ENCODE results near the gene L3MBTL3. TPM values are rescaled to one million over a fixed set of nuclear protein-coding genes. Genes with fewer than 3 reads are reported as not detected.
"Not testable (repeated sequence)": the region's sequence is repeated elsewhere in the genome, so short reads cannot be mapped to it uniquely, and the experiment has no call there.

Gene L3MBTL3
- total RNA-seq, 1 experiment from 2014 or later, result 54.6 TPM

DNA sequence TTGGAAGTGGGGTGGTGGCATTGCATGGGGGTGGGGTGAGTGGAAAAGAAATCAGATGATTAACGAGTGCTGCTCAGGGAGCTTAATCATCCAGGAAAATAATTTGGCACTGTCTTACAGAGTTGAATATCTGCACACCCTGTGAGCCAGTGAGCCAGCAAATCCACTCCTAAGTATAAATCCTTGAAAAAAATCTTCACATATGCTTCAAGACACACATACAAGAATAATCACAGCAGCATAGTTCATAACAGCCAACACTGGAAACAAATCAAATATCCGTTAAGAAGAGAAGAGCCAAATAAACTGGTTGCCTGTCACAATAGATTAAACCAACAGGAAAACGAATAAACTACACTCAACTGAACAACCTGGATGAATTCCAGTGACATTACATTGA, 141.6 kb downstream of the L3MBTL3 start:
- in situ Hi-C loops (cut with HindIII; ENCODE audit: low sequenced_read_pairs), result no loop called here
- DNase-seq (ENCODE audit: low spot score), result peak; percentile 61

DNA sequence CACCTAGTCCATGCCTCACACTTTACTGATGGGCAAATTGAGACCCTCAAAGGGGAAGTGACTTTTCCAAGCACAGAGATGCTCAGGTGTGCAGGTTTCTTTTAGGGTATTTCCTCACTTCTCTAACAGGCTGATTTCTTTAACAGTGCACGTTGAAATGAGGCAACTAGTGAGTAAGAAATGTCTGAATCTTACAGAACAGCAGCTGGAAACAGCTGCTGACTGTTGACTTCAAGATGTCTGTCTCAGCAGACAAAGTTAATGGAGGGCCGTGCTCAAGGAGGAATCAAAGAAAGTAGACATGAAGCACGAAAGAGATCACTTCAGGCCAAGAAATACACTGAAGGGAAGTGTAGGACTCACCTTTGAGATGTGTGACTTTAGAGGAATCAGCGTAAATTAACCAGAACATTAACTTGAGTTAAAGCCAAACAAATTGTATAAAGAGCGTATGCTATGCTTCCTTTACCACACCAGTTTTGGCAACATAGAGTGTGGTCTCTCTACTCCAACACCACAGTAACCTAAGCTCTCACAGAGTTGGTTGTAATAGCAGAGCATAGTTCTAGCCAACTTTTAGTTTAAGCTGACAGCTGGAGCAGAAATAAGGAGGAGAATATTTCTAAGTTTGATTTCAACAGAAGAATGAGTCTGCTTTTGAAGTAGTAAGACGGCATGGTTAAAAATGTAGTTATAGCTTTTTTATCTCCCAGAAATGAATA, 143.5 kb downstream of the L3MBTL3 start:
- no peak for DNase-seq (ENCODE audit: low spot score)
- in situ Hi-C loops (cut with HindIII; ENCODE audit: low sequenced_read_pairs), result no loop called here

DNA sequence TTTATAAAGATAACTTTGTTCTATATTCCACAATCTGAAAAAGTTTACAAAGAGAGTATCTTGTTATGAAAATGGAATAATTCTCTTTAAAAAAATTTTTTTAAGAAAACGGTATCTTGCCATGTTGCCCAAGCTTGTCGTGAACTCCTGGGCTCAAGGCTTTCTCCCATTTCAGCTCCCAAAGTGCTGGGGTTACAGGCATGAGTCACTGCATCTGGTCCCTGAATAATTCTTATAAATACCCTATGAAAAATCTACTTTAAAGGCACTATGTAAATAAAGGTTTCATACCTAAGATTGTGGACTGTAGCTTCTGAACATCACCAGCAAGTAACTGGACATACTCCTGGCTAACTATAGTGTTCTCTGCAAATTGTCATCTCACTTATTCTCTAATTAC, 144.0 kb downstream of the L3MBTL3 start:
- no peak for DNase-seq (ENCODE audit: low spot score)
- in situ Hi-C loops (cut with HindIII; ENCODE audit: low sequenced_read_pairs), result no loop called here

DNA sequence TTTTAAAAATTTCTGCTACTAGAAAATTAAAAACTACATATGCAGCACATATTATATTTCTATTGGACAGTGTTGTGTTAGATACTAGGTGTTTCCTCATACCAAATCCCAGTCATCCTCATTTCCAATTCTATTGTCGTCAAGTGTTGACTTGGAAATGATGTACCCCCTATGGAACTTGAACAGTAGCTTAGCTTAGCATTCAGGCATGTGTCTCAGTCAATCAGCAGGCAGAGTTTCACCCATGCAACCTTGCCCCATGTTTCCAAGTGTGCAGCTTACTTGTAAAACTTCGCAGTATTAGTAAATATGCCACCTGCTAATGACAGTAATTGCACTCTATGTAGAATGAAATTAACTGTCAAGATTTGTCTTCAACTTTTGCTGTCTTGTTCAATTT, 144.9 kb downstream of the L3MBTL3 start:
- in situ Hi-C loops (cut with HindIII; ENCODE audit: low sequenced_read_pairs), result no loop called here

DNA sequence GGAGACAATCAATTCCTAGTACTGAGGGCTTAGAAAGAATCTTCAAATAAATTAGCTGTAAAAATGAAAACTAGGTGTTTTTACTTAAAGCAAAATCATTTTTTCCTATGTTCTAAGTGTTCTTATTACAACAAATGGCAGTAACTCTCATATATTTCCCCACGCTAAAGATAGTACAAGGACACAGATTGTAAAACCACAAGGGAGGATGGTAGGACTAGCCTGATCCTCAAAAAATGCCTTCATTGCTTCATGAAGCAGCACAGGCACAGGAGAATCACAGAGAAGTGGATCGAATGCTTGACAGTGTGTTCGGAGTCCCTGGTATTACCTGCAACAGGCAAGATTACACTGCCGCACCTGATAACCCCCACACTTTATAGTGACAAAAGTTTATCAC, 145.9 kb downstream of the L3MBTL3 start:
- in situ Hi-C loops (cut with HindIII; ENCODE audit: low sequenced_read_pairs), result no loop called here
- no peak for DNase-seq (ENCODE audit: low spot score)

More for the DNA sequence above, 144.9 kb downstream of the L3MBTL3 start:
- DNase-seq (ENCODE audit: low spot score), result no peak

DNA sequence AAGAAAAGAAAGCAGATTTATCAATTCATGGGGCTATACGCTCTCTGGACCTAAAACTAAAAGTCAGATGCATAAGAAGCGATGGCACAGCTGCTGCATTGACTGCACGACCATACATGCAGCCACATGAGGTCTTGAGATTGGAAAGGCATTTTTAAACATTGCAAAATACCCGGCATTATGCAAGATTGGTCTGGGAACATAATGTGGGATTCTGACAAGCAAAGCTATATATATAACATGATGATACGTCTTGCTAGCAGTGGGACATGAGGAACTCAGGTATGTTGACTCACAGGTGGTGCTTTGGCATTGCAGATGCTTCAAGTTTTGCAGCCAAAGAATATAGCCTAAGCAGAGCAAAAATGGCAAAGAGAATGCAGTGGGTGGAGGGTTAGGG, 149.3 kb downstream of the L3MBTL3 start:
- no peak for DNase-seq (ENCODE audit: low spot score)
- in situ Hi-C loops (cut with HindIII; ENCODE audit: low sequenced_read_pairs), result no loop called here

DNA sequence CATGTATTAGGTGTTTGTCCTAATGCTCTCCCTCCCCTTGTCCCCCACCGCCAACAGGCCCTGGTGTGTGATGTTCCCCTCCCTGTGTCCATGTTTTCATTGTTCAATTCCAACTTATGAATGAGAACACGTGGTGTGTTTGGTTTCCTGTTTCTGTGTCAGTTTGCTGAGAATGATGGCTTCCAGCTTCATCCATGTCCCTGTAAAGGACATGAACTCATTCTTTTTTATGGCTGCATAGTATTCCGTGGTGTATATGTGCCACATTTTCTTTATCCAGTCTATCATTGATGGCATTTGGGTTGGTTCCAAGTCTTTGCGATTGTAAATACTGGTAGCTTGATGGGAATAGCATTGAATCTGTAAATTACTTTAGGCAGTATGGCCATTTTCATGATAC, 151.8 kb downstream of the L3MBTL3 start:
- in situ Hi-C loops (cut with HindIII; ENCODE audit: low sequenced_read_pairs); DNase-seq (ENCODE audit: low spot score): not testable (repeated sequence)

DNA sequence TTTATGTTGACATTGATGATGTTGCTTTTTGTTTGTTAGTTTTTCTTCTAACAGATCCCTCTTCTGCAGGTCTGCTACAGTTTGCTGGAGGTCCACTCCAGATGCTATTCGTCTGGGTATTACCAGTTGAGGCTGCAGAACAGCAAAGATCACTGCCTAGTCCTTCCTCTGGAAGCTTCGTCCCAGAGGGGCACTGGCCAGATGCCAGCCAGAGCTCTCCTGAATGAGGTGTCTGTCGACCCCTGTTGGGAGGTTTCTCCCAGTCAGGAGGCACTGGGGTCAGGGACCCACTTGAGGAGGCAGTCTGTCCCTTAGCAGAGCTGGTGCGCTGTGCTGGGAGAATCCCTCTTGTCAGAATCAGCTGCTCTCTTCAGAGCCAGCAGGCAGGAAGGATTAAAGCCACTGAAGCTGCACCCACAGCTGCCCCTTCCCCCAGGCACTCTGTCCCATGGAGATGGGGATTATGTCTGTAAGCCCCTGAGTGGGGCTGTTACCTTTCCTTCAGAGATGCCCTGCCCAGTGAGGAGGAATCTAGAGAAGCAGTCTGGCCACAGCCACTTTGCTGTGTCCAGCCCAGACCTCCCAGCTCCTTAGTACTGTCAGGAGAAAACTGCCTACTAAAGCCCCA, 155.1 kb downstream of the L3MBTL3 start:
- DNase-seq (ENCODE audit: low spot score); in situ Hi-C loops (cut with HindIII; ENCODE audit: low sequenced_read_pairs): not testable (repeated sequence)

DNA sequence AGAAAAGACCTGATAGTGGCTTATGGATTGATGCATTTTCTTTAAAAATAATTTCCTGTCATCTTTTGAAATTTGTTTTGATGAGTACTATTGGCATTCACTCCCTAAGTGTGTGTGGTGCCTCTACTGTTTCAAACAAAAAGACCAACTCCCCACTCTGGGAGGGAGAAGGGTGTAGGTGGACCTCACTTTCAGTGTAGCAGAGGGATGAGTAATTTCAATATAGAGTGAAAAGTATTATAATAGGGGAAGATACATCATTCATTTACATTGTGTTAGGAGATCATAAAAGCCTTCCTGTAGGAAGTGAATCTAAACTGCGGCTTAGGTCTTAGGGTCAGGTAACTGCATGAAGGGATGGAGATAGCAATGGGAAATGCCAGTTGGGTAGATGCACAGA, 158.0 kb downstream of the L3MBTL3 start:
- DNase-seq (ENCODE audit: low spot score), result no peak
- in situ Hi-C loops (cut with HindIII; ENCODE audit: low sequenced_read_pairs), result no loop called here

DNA sequence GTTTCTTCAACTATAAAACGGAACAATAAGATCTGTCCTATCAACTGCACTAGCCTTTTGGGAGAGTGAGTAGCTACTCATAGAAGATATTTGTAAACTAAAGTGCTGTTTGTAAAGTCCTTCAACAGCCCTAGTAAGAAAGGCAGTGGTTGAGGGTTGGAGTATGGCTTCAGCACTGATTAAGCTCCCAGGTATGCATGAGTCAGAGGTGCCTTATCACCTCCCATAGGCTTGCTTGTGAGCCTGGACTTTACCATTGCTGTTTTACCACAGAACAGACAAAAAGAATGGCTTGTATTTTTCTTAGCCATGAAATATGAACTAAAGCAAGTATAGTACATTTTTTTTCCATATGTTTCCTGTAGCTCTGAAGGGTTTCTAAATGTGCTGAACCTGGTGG, 160.3 kb downstream of the L3MBTL3 start:
- in situ Hi-C loops (cut with HindIII; ENCODE audit: low sequenced_read_pairs), result no loop called here
- DNase-seq (ENCODE audit: low spot score), result no peak

DNA sequence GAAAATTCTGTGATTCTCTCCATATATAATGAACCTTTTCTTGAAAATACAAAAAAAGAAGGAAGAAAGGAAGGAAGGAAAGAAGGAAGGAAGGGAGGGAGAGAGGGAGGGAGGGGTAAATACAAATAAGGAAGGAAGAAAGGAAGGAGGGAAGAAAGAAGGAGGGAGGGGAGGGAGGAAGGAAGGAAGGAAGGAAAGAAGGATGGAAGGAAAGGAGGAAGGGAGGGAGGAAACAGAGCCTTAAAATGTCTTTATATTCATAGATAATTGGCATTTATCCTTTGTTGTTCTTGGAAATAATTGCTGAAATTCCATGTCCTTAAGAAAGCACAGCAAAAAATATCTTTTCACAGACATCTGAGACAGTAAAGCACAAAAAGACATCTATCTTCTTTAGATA, 164.1 kb downstream of the L3MBTL3 start:
- in situ Hi-C loops (cut with HindIII; ENCODE audit: low sequenced_read_pairs), result no loop called here
- DNase-seq (ENCODE audit: low spot score), result no peak

DNA sequence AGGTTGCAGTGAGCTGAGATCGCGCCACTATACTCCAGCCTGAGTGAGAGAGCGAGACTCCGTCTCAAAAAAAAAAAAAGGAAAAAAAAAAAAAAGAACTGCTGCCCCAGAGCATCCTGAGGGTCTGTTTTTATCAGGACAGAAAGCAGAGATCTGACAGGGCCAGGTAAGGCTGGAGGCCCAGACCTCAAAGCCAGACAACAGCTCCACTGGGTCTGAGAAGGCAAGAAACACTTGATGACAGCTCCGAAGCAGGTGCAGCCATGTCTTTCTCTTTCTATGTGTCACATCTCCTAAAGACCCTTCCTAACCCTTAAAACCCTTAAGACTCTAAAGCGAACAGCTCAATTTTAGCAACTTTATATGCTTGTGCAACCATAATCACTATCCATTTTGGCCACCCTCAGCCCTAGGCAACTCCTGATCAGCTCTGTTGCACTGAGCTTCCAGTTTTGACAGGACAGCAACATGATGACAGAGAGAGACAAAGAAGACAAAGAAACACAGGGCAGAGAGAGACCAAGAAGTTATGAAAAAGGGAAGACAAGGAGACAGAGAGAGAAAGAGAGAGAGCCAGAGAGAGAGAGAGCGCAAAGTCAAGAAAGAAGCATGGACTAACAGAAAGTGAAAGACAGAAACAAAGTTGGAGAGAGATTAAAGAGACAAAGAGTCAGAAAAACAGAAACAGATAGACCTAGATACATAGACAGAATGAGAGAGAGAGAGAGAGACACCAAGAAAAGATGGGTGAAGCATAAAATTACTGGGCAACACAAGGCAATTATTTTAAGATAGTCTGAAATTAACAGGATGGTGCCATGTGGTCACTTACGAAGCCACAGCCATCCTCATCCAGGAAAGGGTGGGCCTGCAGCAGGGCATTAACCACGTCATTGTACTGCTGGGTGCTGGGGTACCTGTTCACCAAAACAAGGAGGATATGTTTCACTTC, 165.2 kb downstream of the L3MBTL3 start:
- in situ Hi-C loops (cut with HindIII; ENCODE audit: low sequenced_read_pairs), result no loop called here
- no peak for DNase-seq (ENCODE audit: low spot score)

DNA sequence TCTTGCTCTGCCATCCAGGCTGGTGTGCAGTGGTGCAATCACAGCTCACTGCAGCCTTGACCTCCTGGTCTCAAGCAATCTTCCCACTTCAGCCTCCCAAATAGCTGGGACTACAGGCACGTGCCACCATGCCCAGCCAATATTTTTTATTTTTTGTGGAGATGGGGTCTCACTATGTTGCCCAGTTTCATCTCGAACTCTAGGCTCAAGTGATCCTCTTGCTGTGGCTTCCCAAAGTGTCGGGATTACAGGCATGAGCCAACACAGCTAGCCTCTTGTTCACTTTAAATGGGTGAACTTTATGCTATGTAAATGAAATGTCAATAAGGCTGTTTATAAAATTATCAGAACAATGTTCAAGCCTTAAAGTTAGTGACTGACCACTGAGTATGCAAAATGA, 167.3 kb downstream of the L3MBTL3 start:
- no peak for DNase-seq (ENCODE audit: low spot score)
- in situ Hi-C loops (cut with HindIII; ENCODE audit: low sequenced_read_pairs), result no loop called here

DNA sequence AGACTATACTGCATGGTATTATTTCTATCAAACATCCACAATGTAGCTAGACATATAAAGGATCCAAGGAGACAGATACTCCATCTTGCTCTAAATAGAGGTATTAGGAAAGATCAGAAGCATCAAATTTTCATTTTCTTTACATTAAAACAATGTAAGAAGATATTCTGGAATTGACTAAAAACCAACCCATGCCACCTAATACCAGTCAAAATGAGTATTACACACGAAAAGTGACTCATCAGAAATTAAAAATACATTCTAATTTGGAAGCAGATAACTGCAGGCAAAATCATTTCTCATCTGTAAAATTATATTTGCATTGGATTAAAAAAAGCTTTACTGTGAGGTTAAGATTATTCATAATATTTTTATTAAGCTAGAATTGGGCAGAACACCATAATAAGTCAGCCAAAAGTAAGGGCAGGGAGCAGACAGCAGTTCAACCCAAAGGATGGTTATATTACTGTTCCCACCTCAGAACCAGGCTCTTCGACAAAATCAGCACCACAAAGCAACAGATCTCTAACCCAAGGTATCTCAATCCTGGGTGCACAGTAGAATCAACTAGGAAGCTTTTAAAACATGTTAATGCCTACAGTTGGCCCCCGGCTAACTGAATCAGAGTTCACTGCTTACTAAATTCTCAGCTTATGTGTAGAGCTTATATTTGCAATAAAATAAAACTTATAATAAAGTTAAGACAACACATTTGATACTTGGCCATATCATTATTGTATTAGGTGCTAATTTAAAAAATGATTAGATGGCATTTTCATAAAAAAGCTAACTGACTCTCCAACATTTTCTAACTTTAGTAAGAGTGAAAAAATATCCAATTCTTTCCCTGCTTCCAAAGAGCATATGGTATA, 169.2 kb downstream of the L3MBTL3 start:
- in situ Hi-C loops (cut with HindIII; ENCODE audit: low sequenced_read_pairs), result no loop called here
- no peak for DNase-seq (ENCODE audit: low spot score)

DNA sequence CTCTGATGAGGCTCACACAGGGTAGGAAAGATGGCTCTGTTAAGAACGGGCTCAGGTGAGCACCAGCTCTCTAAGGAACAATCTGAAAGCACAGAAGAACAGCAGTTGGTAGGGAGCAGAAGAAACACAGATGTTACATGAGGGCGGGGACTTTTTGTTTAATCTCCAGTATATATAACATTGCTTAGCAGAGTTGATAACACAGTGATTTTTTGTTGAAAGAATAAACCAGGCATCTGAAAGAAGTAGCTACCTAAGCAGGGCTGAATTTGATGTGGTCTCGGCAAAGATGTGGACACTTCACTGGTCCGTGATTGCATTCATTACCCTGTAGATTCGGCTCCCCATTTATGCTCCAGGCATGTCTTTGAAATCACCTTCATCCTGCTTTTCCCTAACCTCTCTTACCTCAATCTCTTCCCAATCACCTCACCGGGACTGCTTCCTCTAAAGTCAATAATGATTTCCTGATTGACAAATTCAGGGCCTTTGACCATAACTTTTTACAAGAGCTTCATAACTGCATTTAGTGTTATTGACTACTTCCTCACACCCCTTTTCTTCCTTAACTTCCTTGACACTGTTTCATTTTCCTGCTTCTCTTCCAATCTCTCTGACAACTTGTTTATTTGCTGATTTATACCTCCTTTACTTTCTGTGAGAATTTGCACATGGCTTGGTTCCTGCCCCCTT, 170.0 kb downstream of the L3MBTL3 start:
- in situ Hi-C loops (cut with HindIII; ENCODE audit: low sequenced_read_pairs), result no loop called here
- DNase-seq (ENCODE audit: low spot score), result no peak

DNA sequence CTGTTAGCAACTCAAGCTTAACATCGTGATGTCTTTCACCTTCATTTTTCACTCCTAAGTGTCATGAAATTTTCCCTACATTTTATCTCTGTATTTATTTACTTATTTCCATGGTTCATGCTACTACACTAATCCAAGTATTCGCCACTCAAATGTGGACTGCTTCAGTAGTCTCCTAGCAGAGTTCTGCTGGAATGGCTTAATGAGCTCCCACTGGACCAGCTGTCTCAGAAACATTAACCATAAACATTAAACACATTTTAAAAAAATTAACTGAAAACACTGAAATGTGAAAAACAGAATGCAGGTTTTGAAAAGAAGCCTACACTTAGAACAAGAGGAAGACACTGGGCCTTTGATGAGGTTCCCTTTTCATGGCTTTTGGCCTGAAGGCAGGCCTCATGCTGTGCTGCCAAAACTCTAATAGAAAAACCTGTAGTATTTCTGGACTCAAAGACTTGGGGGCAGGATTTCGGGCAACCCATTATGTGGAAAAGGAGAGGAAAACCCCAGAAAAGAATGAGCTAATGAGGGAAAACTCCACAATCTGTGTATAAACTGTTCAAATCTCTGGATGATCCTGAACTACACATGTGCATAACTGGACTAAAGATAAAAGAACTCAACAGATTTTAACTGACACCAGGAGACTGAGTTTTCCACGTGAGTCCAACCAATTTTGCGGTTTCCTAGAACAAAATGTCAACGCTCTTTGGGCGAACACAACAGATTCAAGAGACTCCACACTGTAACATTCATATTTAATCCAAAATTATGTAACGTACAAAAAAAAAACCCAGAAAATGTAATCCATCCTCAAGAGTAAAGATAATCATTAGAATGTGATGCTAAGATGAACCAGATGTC, 171.4 kb downstream of the L3MBTL3 start:
- DNase-seq (ENCODE audit: low spot score), result no peak
- in situ Hi-C loops (cut with HindIII; ENCODE audit: low sequenced_read_pairs), result no loop called here

All from G401 (cell line).